SK-N-MC (cell line): ENCODE data around the gene GRIK4.

Experiments used
- DNase-seq: peaks from one replicate; pipeline ENCODE4 v3.0.0-alpha.2; 2011; ENCODE audit warnings: low read depth, low spot score
- H3K27ac ChIP-seq: fragments of 200-600 bp; sonication (generic); 2 replicates; pipeline ENCODE4 v1.5.1; 2016; ENCODE audit warnings: mixed run types
- H3K36me3 ChIP-seq: fragments of 200-600 bp; sonication (generic); 2 replicates; pipeline ENCODE4 v1.6.1; 2017; ENCODE audit warnings: antibody characterized with exemption, low read length, mixed read lengths; ENCODE audit not compliant: insufficient read depth
- H3K4me3 ChIP-seq: fragments of 200-600 bp; sonication (generic); 2 replicates; pipeline ENCODE4 v1.5.1; 2016
- H3K9ac ChIP-seq: fragments of 200-600 bp; sonication (generic); 2 replicates; pipeline ENCODE4 v1.8.0; 2017; ENCODE audit warnings: mixed run types, mixed read lengths; ENCODE audit not compliant: insufficient read length
- H3K9me3 ChIP-seq: fragments of 200-600 bp; sonication (generic); 2 replicates; pipeline ENCODE4 v1.6.1; 2017; ENCODE audit warnings: low read depth, mild to moderate bottlenecking, antibody characterized with exemption, low read length, moderate library complexity, mixed read lengths
- EZH2 ChIP-seq: fragments of 200-600 bp; sonication (generic); IDR thresholded peaks from one replicate; pipeline ENCODE4 v1.6.1; 2017; ENCODE audit warnings: antibody characterized with exemption
- FOXP2 ChIP-seq: optimal IDR thresholded peaks from 2 replicates; pipeline ENCODE3; 2011; ENCODE audit warnings: mild to moderate bottlenecking, moderate library complexity; ENCODE audit not compliant: insufficient read depth; ENCODE audit errors: extremely low read length, control extremely low read depth
- POLR2AphosphoS5 ChIP-seq: IDR thresholded peaks from 2 replicates; pipeline ENCODE4 v1.6.1; 2012; ENCODE audit warnings: mild to moderate bottlenecking, low read depth, low read length, borderline replicate concordance

Gene GRIK4

GRCh38 chr11:120811199-120811598 is 299.7 kb downstream of the GRIK4 start:
- H3K36me3 ChIP-seq = no peaks in the 10 kb centered on the region
- H3K9me3 ChIP-seq = no peaks in the 10 kb centered on the region
- H3K27ac ChIP-seq = no peak overlapping the region
- TF ChIP-seq EZH2 (no peak), POLR2AphosphoS5 (no peak)
- DNase-seq = no peak
- no peak overlapping the region for H3K4me3 ChIP-seq
- H3K9ac ChIP-seq = no peak overlapping the region

- no peaks in the 10 kb centered on the region for H3K9me3 ChIP-seq
- TF ChIP-seq EZH2 = no peak
- TF ChIP-seq FOXP2 = no peak
- TF ChIP-seq POLR2AphosphoS5 = no peak
- H3K9ac ChIP-seq = no peak overlapping the region
- H3K4me3 ChIP-seq = no peak overlapping the region
- no peak overlapping the region for H3K27ac ChIP-seq
- DNase-seq = no peak
- H3K36me3 ChIP-seq = no peaks in the 10 kb centered on the region
Measured at GRCh38 chr11:120811731-120812130, 300.2 kb downstream of the GRIK4 start.

- Histone ChIP-seq H3K9ac (no peak overlapping the region), H3K36me3 (no peaks in the 10 kb centered on the region), H3K27ac (no peak overlapping the region), H3K9me3 (no peaks in the 10 kb centered on the region), H3K4me3 (no peak overlapping the region)
- no peak for DNase-seq
- no peak for TF ChIP-seq POLR2AphosphoS5
- no peak for TF ChIP-seq FOXP2
- no peak for TF ChIP-seq EZH2
Measured at GRCh38 chr11:120814531-120815318, 303.2 kb downstream of the GRIK4 start.

- H3K27ac ChIP-seq = no peak overlapping the region
- DNase-seq = no peak
- no peak overlapping the region for H3K4me3 ChIP-seq
- TF ChIP-seq EZH2 = no peak
- TF ChIP-seq POLR2AphosphoS5 = no peak
- no peak for TF ChIP-seq FOXP2
- no peaks in the 10 kb centered on the region for H3K36me3 ChIP-seq
- H3K9me3 ChIP-seq = no peaks in the 10 kb centered on the region
- no peak overlapping the region for H3K9ac ChIP-seq
Measured at GRCh38 chr11:120815319-120816100, 304.0 kb downstream of the GRIK4 start.

- Histone ChIP-seq H3K4me3 (no peak overlapping the region), H3K9ac (no peak overlapping the region), H3K36me3 (no peaks in the 10 kb centered on the region), H3K9me3 (no peaks in the 10 kb centered on the region), H3K27ac (no peak overlapping the region)
- no peak for DNase-seq
- TF ChIP-seq EZH2 (no peak), POLR2AphosphoS5 (no peak), FOXP2 (no peak)
Measured at GRCh38 chr11:120816176-120816575, 304.6 kb downstream of the GRIK4 start.

- TF ChIP-seq FOXP2 = no peak
- TF ChIP-seq POLR2AphosphoS5 = no peak
- TF ChIP-seq EZH2 = no peak
- no peaks in the 10 kb centered on the region for H3K9me3 ChIP-seq
- no peak for DNase-seq
- no peaks in the 10 kb centered on the region for H3K36me3 ChIP-seq
- no peak overlapping the region for H3K9ac ChIP-seq
- no peak overlapping the region for H3K27ac ChIP-seq
- H3K4me3 ChIP-seq = no peak overlapping the region
Measured at GRCh38 chr11:120816711-120817110, 305.2 kb downstream of the GRIK4 start.

- DNase-seq = no peak
Measured at GRCh38 chr11:120817158-120817557, 305.6 kb downstream of the GRIK4 start.

GRCh38 chr11:120818097-120818496 is 306.5 kb downstream of the GRIK4 start:
- no peak overlapping the region for H3K27ac ChIP-seq
- no peak for TF ChIP-seq FOXP2
- no peak for TF ChIP-seq EZH2
- no peak for TF ChIP-seq POLR2AphosphoS5
- H3K4me3 ChIP-seq = no peak overlapping the region
- H3K36me3 ChIP-seq = no peaks in the 10 kb centered on the region
- H3K9ac ChIP-seq = no peak overlapping the region
- no peak for DNase-seq
- H3K9me3 ChIP-seq = no peaks in the 10 kb centered on the region

More at GRCh38 chr11:120817158-120817557, 305.6 kb downstream of the GRIK4 start:
- Histone ChIP-seq H3K36me3 (no peaks in the 10 kb centered on the region), H3K27ac (no peak overlapping the region), H3K4me3 (no peak overlapping the region), H3K9me3 (no peaks in the 10 kb centered on the region), H3K9ac (no peak overlapping the region)
- no peak for TF ChIP-seq POLR2AphosphoS5
